Mononuclear cell (primary cell): ENCODE results near the gene JARID2. TPM values are rescaled to one million over a fixed set of nuclear protein-coding genes. Genes with fewer than 3 reads are reported as not detected.

Experiments used
- H3K27me3 ChIP-seq: 2 replicates; pipeline ENCODE4 v1.6.0; 2011; ENCODE audit warnings: low read length, control low read depth; ENCODE audit not compliant: insufficient read depth
- H3K4me1 ChIP-seq: 2 replicates; pipeline ENCODE4 v1.5.1; 2011; ENCODE audit warnings: mild to moderate bottlenecking, low read length, control low read depth; ENCODE audit not compliant: insufficient read depth
- H3K4me3 ChIP-seq: 2 replicates; pipeline ENCODE4 v1.5.1; 2011; ENCODE audit warnings: mild to moderate bottlenecking, low read length, moderate library complexity
- H3K9me3 ChIP-seq: 2 replicates; pipeline ENCODE4 v1.5.1; 2011; ENCODE audit warnings: low read depth, mild to moderate bottlenecking, control low read depth, low read length
- total RNA-seq: library from RNA; depleted of rRNA; stranded (reverse); fragments of >200 nt; gene quantifications from one replicate; pipeline ENCODE4 v1.2.3, GENCODE V29; 2012

Gene JARID2
- total RNA-seq, 1 donor: 74.8 TPM

DNA sequence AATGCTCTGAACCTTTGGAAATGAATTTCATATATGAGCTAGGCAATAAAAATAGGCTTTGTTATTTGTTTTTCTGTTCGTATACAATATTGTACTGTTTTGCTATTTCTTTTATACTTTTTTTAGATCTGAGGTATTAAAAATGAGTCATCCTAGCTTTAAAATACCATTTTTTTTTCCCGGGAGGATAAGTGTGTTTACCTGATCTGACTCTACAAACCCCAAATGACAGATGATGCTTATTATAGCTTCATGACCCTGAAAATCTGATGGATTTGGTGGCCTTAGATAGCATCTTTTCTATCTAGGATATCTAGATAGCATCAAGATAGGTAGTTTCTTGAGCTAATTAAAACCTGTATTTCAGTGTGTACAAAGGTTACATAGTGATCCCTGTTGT, 210.6 kb downstream of the JARID2 start:
- peaks cover 39% of the 10 kb centered on the region for H3K4me1 ChIP-seq
- no peak overlapping the region for H3K4me3 ChIP-seq
- H3K9me3 ChIP-seq: no peaks in the 10 kb centered on the region
- H3K27me3 ChIP-seq: no peaks in the 10 kb centered on the region

DNA sequence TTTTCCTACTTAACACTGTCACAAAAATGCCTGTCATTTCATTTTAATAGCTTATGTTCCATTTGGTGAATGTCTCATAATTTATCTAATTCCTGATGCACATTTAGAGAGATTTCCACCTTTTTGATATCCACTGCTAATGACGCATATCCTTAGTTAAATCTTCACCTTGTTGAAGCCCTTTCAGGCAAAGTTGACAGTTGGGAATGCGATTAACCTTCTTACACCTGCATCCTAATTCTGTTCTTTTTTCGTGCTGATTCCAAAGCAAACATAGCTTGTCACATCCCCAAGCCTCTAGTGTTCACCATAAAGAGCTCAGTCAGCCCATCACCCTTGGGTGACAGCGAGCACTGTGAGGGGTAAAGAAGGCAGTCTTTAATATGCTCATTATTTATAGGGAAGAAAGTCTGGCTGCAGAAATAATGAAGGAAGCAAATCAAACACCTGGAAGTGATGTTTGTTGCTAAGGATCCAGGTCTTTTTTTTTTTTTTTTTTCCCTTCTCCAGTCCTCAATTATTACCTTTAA, 211.3 kb downstream of the JARID2 start:
- Histone ChIP-seq H3K9me3 (no peaks in the 10 kb centered on the region), H3K4me3 (no peak overlapping the region), H3K27me3 (no peaks in the 10 kb centered on the region), H3K4me1 (peaks cover 33% of the 10 kb centered on the region)

DNA sequence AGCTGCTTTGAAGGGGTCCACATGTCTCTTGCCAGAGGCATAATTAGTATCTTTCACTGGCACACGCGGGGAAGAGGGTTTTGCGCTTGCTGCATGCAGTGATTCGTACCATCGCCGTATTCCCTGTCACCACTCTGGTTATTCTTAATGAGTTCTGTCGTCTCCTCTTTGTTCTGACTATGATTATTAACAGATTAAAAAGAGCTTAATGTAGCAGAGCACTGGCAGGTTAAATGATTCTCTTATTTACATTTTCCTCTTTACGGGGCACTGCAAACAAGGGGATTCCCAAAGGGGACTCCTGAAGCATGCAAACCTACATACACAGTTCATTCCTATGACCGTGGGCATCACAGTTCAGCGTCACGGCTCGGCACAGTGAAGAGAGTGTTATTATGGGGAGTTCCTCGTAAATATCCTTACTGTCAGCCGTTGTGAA, 212.2 kb downstream of the JARID2 start:
- Histone ChIP-seq H3K27me3 (no peaks in the 10 kb centered on the region), H3K4me3 (no peak overlapping the region), H3K4me1 (peaks cover 28% of the 10 kb centered on the region), H3K9me3 (no peaks in the 10 kb centered on the region)

DNA sequence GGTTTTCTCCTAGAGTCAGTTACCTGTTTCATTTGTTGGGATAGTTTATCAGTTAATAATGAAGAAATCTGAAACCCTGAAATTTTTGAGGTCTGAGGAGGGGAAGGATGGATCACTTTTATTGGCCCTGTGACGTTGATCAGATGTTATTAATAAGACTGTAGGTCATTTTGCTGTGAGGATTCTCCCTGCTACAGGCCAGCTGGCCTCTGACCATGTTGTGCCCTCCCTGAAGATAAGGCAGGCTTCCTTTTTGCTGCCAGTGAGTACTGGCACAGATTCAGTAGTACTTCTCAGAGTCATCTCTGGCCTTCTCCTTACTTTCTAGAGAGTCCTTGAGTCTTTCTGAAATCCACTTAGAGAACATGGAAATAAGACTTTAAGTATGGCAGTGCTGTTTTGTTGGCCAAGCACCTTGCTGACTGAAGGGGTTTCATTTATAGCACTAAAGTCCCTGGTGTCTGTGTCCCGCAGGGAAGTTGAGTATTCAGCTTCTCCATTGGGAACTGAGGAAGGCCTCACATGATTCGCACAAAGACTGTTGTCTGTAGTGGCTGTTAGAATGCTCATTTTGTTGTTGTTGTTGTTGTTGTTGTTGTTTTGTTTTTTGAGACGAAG, 214.3 kb downstream of the JARID2 start:
- Histone ChIP-seq H3K9me3 (no peaks in the 10 kb centered on the region), H3K4me1 (peaks cover 25% of the 10 kb centered on the region)

DNA sequence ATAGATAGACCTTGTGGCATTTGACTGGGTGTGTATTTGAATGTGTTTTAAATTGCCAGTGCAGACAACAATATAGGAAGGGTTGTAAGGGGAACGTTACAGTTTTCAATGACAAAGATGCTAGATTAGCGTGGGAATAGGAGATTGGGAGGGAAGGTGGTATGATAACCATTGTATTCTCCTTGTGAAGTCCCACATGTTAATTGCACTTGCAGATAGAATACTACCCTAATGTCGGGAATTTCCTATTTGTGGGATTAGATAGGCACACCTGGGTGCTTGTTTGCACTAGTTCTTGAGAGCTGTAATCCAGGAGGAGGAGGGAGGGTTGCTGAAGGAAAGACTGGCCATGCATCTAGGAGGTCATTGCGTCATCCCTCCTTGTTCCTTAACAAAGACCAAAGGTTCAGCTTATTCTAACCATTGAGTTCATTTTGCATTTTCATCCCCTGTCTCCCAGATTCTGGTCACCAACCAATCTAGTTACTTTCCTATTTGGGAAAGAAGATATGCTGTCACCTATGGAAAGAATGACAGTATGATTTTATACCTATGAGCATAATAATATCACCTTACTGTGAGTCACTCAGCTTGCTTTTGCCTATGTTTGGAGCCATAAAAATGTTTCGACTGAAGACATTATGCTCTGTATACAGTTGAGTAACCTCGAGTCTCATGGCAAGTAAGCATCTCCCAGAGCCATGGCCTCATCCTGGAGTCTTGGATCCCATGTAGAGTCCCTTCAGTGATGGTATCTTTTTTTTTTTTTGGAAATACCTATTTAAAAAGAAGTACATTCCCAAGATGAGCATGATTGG, 215.5 kb downstream of the JARID2 start:
- H3K27me3 ChIP-seq: no peaks in the 10 kb centered on the region
- H3K4me3 ChIP-seq: no peak overlapping the region
- no peaks in the 10 kb centered on the region for H3K9me3 ChIP-seq
- peaks cover 25% of the 10 kb centered on the region for H3K4me1 ChIP-seq

More for the DNA sequence above, 214.3 kb downstream of the JARID2 start:
- Histone ChIP-seq H3K27me3 (no peaks in the 10 kb centered on the region), H3K4me3 (no peak overlapping the region)

DNA sequence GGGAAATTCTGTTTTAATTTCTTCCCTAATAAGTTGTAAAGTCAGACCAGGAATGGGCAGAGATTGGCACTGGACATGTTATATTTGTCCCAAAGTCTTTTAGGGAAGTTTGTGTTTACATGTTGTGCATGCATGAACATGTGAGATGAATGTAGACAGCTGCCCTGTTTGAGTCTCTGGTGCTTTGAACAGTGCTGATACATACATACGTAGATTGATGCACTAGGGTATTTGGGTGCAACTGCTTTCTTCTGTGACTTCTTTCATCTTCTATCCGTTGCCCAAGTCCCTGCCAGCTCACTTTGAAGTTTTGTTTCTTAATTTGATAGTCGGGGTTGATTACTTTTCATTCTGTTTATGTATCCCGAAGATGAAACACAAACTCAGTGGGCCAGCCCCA, 216.4 kb downstream of the JARID2 start:
- peaks cover 24% of the 10 kb centered on the region for H3K4me1 ChIP-seq
- H3K9me3 ChIP-seq: no peaks in the 10 kb centered on the region
- no peaks in the 10 kb centered on the region for H3K27me3 ChIP-seq
- H3K4me3 ChIP-seq: no peak overlapping the region

DNA sequence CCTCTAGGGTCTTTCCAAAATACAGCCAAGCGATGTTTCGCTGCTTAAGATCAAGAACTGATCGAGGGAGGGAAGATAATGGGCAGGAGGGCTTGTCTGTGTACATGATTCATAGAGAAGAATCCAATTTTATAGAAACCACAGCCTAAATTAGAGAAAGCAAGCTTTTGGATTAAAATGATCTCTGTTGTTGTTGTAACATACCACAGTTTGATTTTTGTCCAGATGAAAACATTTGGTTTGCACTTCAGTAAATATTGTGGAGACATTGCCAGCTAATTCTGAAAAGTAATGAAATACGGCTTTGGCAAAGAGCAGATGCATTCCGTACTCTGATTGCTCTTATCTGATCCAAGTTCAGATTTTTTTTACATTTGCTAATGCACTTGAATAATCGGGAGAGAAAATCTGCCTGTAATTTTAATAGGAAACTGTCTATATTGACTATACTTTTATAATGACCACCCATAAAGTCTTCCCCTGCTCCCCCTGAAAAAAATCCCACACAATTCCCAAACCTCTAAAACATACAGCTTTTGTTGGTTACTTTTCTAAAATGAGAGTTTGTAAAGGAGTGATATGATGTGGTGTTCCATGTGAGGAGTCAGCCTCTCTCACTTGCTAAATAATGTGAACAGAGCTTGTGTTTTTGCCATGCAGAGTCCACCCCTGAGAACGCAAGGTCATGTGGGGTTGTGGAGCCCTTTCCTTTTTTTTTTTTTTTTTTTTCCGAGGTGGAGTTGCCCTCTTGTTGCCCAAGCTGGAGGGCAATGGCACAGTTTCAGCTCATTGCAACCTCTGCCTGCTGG, 217.1 kb downstream of the JARID2 start:
- Histone ChIP-seq H3K9me3 (no peaks in the 10 kb centered on the region), H3K27me3 (no peaks in the 10 kb centered on the region), H3K4me3 (no peak overlapping the region), H3K4me1 (peaks cover 22% of the 10 kb centered on the region)

DNA sequence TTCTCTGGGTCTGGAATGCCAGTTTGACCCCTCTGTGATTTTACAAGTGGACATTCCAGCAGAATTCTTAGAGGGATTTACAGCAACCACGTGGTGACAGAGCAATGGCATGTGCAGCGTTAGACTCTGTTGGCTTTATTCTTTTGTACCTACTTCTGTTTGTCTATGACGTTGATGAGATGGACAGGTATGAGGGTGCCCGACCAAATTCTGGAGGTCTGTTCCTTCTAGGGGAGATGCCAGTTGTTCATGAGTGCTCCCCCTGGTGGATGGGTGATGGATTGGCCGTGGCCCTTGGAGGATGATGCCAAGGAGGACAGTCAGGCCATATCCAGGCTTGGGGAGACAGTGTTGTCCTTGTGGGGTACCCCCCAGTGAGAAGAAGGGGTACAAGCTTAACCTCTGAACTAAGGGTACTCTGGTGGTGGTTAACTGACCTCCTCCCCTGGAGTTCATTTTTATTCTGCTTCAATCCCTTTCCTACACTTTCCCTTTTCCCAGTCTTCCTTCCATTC, 218.4 kb downstream of the JARID2 start:
- H3K27me3 ChIP-seq: no peaks in the 10 kb centered on the region
- peaks cover 16% of the 10 kb centered on the region for H3K4me1 ChIP-seq
- no peaks in the 10 kb centered on the region for H3K9me3 ChIP-seq
- no peak overlapping the region for H3K4me3 ChIP-seq

DNA sequence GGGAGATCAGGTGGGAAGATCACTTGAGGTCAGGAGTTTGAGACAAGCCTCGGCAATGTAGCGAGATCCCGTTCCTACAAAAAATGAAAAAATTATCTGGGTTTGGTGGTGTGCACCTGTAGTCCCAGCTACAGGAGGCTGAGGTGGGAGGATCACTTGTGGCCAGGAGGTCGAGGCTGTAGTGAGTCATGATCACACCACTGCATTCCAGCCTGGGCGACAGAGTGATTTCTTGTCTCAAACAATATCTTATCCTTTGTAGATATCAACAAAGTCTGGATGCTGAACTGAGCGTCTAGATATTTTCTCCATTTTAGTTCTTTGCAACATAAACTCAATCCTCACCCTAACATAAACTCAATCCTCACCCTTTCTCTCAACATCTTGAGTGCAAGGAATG, 219.3 kb downstream of the JARID2 start:
- peaks cover 14% of the 10 kb centered on the region for H3K4me1 ChIP-seq
- no peaks in the 10 kb centered on the region for H3K9me3 ChIP-seq
- H3K4me3 ChIP-seq: no peak overlapping the region
- H3K27me3 ChIP-seq: no peaks in the 10 kb centered on the region

DNA sequence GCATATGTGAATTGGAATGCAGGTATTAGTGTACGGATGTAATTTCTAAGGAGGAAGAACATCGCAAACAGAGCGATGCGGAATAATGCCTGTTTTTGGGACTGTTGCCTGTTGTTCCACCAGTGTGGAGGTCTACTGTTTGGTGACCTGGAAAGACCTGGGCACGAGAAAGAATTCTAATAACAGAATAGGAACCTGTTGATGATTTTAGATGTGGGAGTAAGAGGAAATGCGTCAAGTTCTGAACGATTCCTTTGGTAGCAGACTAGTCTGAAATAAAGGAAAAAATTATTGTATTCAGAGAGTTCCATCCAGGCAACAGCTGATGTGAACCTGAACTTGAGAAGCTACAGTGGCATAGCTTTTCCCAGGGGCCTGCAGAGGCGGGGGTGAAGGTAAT, 224.9 kb downstream of the JARID2 start:
- H3K4me3 ChIP-seq: no peak overlapping the region
- H3K9me3 ChIP-seq: no peaks in the 10 kb centered on the region
- H3K27me3 ChIP-seq: no peaks in the 10 kb centered on the region
- H3K4me1 ChIP-seq: peaks cover 30% of the 10 kb centered on the region

DNA sequence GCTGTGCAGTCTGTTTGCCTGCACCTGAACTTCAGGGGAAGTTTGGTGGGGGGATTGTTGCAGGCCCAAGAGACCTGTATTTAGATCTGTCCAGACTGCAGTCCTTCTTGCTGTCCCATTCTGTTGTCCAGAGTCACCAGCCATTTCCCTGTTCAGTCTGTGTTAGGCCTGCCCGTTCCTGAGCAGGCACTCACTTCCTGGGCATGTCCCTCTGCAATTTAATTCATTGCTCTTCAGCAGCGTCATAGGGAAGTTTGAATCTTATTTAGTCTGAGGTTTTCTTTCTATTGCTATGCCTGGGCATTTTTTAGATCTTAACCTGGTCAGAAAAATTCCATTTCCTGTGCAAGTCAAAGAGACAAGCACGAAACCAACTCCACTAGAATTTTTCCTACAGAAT, 226.8 kb downstream of the JARID2 start:
- Histone ChIP-seq H3K27me3 (no peaks in the 10 kb centered on the region), H3K4me3 (no peak overlapping the region), H3K9me3 (no peaks in the 10 kb centered on the region), H3K4me1 (peaks cover 33% of the 10 kb centered on the region)

DNA sequence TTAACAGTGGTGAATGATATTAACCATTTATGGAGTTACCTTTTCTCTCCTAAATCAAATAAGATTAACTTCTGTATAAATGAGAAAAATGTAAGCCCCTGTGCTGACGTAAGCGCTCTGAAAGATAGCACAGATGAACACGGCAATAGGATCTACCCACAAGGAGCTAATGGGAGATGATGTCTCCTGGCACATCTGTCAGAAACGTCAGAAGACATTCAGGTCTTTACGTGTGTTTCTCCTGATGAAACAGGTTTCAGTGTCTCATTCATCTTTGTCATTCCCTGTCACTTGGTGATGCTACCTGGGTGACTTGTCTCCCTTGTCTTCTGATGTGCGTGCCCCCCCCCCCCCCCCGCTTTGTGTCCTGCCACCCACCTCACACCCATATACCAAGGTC, 227.3 kb downstream of the JARID2 start:
- H3K9me3 ChIP-seq: no peaks in the 10 kb centered on the region
- H3K27me3 ChIP-seq: no peaks in the 10 kb centered on the region
- peaks cover 33% of the 10 kb centered on the region for H3K4me1 ChIP-seq
- no peak overlapping the region for H3K4me3 ChIP-seq

DNA sequence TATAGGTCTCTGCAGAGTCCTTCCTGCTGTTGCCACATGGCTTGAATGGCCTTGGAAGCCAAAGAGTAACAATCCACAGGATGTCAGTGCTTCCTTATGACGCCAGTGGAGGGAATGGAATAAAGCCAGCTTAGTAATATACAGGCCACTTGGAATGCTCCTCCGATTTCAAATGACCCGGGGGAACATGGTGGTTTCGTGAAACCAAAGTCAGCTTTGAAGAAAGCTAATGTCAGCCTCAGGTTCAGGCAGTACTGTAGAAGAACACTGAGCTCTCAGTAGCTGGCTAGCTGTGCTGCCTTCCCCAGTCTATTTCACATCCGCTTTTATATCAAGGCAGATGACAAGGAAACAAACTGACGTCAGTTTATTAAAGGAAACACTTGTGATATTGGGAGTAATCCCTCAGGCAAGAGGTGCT, 227.9 kb downstream of the JARID2 start:
- peaks cover 33% of the 10 kb centered on the region for H3K4me1 ChIP-seq

DNA sequence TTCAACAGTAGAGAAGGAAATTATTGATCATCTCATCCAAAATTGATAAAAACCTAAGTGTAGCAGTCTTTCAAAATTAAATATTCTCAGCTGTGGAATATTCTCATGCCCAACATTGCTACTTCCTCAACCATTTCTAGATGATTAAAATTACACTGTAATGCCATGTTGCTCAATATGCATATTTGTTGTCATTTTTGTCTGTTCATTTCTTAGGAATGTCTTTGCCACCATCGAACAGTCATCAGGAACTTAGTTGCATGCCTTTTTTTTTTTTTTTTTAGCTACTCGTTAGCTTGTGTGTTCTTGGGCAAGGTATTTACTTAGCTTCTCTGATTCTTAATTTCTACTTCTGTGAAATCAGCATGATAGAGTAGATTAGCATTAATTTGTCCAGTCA, 228.3 kb downstream of the JARID2 start:
- Histone ChIP-seq H3K4me1 (peaks cover 33% of the 10 kb centered on the region), H3K4me3 (no peak overlapping the region)

More for the DNA sequence above, 227.9 kb downstream of the JARID2 start:
- H3K9me3 ChIP-seq: no peaks in the 10 kb centered on the region
- no peaks in the 10 kb centered on the region for H3K27me3 ChIP-seq
- H3K4me3 ChIP-seq: no peak overlapping the region

DNA sequence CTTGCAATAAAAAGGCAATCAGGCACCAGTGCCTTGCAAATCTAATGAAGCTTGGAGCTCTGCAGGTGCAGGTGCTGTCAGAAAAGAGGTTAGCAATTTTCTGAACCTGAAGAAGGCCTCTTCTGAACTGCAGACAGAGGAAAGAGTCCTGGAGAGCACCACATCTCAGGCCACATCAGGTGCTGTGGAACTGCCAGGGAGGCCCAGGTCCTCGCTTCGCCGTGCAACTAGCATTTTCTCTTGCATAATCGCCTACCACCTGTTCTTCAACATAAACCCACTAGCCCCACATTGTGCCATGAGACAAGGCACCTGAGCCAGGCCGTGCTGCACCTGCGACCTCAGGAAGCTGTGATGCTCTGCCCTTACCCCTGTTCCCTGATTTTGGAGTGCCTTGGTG, 229.4 kb downstream of the JARID2 start:
- Histone ChIP-seq H3K4me3 (no peak overlapping the region), H3K4me1 (peaks cover 39% of the 10 kb centered on the region), H3K27me3 (no peaks in the 10 kb centered on the region), H3K9me3 (no peaks in the 10 kb centered on the region)

More for the DNA sequence above, 228.3 kb downstream of the JARID2 start:
- Histone ChIP-seq H3K27me3 (no peaks in the 10 kb centered on the region), H3K9me3 (no peaks in the 10 kb centered on the region)
